PC-9 (cell line): ENCODE measurements around the gene CFAP44. TPM values are rescaled to one million over a fixed set of nuclear protein-coding genes. Genes with fewer than 3 reads are reported as not detected.

Experiments
- BruUV-seq: library from RNA; stranded (reverse); fragments of 400-500 nt; replicated peaks from 2 replicates; lab custom pipeline; 2021; lab: Mats Ljungman, UMichigan
- CTCF ChIA-PET: fragments of 300-600 bp; sonication (Branson Sonifier 250); formaldehyde crosslinking; loops from one replicate; lab custom pipeline; 2022; ENCODE audit warnings: antibody characterized with exemption; lab: Charles Lee
- POLR2A ChIA-PET: fragments of 300-600 bp; sonication (Branson Sonifier 250); formaldehyde crosslinking; loops from one replicate; lab custom pipeline; 2022; ENCODE audit warnings: antibody characterized with exemption; ENCODE audit not compliant: unreplicated experiment; lab: Charles Lee
- DNase-seq, 2 experiments: peaks; one replicate each; pipeline versions ENCODE4 v3.0.0 to v3.0.0-alpha.2; 2015 to 2022; ENCODE audit warnings: mixed read lengths in 1 of 2
- H2AFZ ChIP-seq: fragments of 200-600 bp; sonication (generic); 2 replicates; pipeline ENCODE4 v1.8.1; 2017; ENCODE audit warnings: antibody characterized with exemption
- H3F3A ChIP-seq: fragments of 200-600 bp; sonication (generic); 2 replicates; pipeline ENCODE4 v1.8.1; 2017; ENCODE audit warnings: antibody characterized with exemption, mild to moderate bottlenecking, low read depth; ENCODE audit not compliant: insufficient read depth
- H3K27ac ChIP-seq: fragments of 200-600 bp; sonication (generic); 2 replicates; pipeline ENCODE4 v1.6.1; 2016; ENCODE audit warnings: mixed run types
- H3K27me3 ChIP-seq: fragments of 200-600 bp; sonication (generic); 2 replicates; pipeline ENCODE4 v1.6.1; 2016; ENCODE audit warnings: low read depth, mixed run types; ENCODE audit not compliant: insufficient read depth
- H3K36me3 ChIP-seq: fragments of 200-600 bp; sonication (generic); 2 replicates; pipeline ENCODE4 v1.6.1; 2016; ENCODE audit warnings: low read depth, mixed run types
- H3K4me1 ChIP-seq: fragments of 200-600 bp; sonication (generic); replicated peaks from 2 replicates; pipeline ENCODE4 v1.6.1; 2016; ENCODE audit warnings: mixed run types; ENCODE audit not compliant: insufficient read depth
- H3K4me2 ChIP-seq: fragments of 200-600 bp; sonication (generic); 2 replicates; pipeline ENCODE4 v1.6.1; 2017; ENCODE audit warnings: mixed run types
- H3K4me3 ChIP-seq: fragments of 200-600 bp; sonication (generic); 2 replicates; pipeline ENCODE4 v1.6.1; 2016; ENCODE audit warnings: mixed run types
- H3K79me2 ChIP-seq: fragments of 200-600 bp; sonication (generic); 2 replicates; pipeline ENCODE4 v1.6.1; 2017; ENCODE audit warnings: low read depth, mixed run types
- H3K9me2 ChIP-seq: fragments of 200-600 bp; sonication (generic); 2 replicates; pipeline ENCODE4 v1.8.1; 2017; ENCODE audit warnings: mild to moderate bottlenecking; ENCODE audit not compliant: insufficient read depth
- H3K9me3 ChIP-seq: fragments of 200-600 bp; sonication (generic); 2 replicates; pipeline ENCODE4 v1.8.1; 2016; ENCODE audit warnings: low read depth; ENCODE audit not compliant: insufficient read depth
- H4K20me1 ChIP-seq: fragments of 200-600 bp; sonication (generic); 2 replicates; pipeline ENCODE4 v1.8.1; 2017; ENCODE audit not compliant: insufficient read depth
- CTCF ChIP-seq: fragments of 200-600 bp; sonication (generic); conservative IDR thresholded peaks from 2 replicates; pipeline ENCODE4 v1.6.1; 2017; ENCODE audit warnings: mixed run types, antibody characterized with exemption, mild to moderate bottlenecking, moderate library complexity
- EZH2 ChIP-seq: fragments of 200-600 bp; sonication (generic); IDR thresholded peaks from 2 replicates; pipeline ENCODE4 v1.8.0; 2017; ENCODE audit warnings: antibody characterized with exemption, low read depth
- intact Hi-C: fragments of 100-400 bp; cut with micrococcal nuclease; formaldehyde crosslinking; loops from one replicate; pipeline ENCODE4 v1.10.0; 2022; ENCODE audit not compliant: unreplicated experiment
- total RNA-seq: library from RNA; stranded (reverse); gene quantifications from 2 replicates; pipeline ENCODE4 v1.2.3, GENCODE V29; 2021

Gene CFAP44
- total RNA-seq, 1 experiment from 2014 or later: 9.1 TPM

- H3K36me3 ChIP-seq: 0 out of 2 replicates have a peak, but pooled peaks cover 4% of the 10 kb centered on the region
- TF ChIP-seq CTCF (no peak), EZH2 (no peak)
- H3K27ac ChIP-seq: no peak overlapping the region
- no peaks in the 10 kb centered on the region for H3F3A ChIP-seq
- no peak overlapping the region for H2AFZ ChIP-seq
- DNase-seq: no peak
- intact Hi-C loops: no loop called here
- H3K27me3 ChIP-seq: no peaks in the 10 kb centered on the region
- CTCF ChIA-PET: no interaction called here
- H4K20me1 ChIP-seq: no peaks in the 10 kb centered on the region
- no TSS peak for BruUV-seq
- H3K4me1 ChIP-seq: no peaks in the 10 kb centered on the region
- H3K79me2 ChIP-seq: no peaks in the 10 kb centered on the region
- no peak overlapping the region for H3K4me2 ChIP-seq
- no peak overlapping the region for H3K4me3 ChIP-seq
- H3K9me3 ChIP-seq: no peaks in the 10 kb centered on the region
- POLR2A ChIA-PET: no interaction called here
- no peaks in the 10 kb centered on the region for H3K9me2 ChIP-seq
These were observed 3.1 kb downstream of the CFAP44 start for GRCh38 chr3:113438224-113438623.

- TF ChIP-seq EZH2 (no peak), CTCF (no peak)
- no peaks in the 10 kb centered on the region for H3K4me1 ChIP-seq
- no peaks in the 10 kb centered on the region for H3K9me3 ChIP-seq
- no peak overlapping the region for H3K4me2 ChIP-seq
- H3K79me2 ChIP-seq: no peaks in the 10 kb centered on the region
- no peaks in the 10 kb centered on the region for H3K9me2 ChIP-seq
- intact Hi-C loops: no loop called here
- DNase-seq: no peak
- H3K36me3 ChIP-seq: 0 out of 2 replicates have a peak, but pooled peaks cover 4% of the 10 kb centered on the region
- CTCF ChIA-PET: no interaction called here
- H4K20me1 ChIP-seq: no peaks in the 10 kb centered on the region
- H2AFZ ChIP-seq: no peak overlapping the region
- H3K4me3 ChIP-seq: no peak overlapping the region
- H3K27me3 ChIP-seq: no peaks in the 10 kb centered on the region
- no TSS peak for BruUV-seq
- POLR2A ChIA-PET: no interaction called here
- H3K27ac ChIP-seq: no peak overlapping the region
- H3F3A ChIP-seq: no peaks in the 10 kb centered on the region
These were observed 3.9 kb downstream of the CFAP44 start for GRCh38 chr3:113437411-113437810.

GRCh38 chr3:113436809-113437208, 4.5 kb downstream of the CFAP44 start:
- no peak overlapping the region for H3K4me3 ChIP-seq
- BruUV-seq: no TSS peak
- H3K27ac ChIP-seq: 0 out of 2 replicates have a peak overlapping the region, but pooled peaks have one; percentile 34
- no peaks in the 10 kb centered on the region for H3K27me3 ChIP-seq
- CTCF ChIA-PET: no interaction called here
- H3K79me2 ChIP-seq: no peaks in the 10 kb centered on the region
- H3F3A ChIP-seq: no peaks in the 10 kb centered on the region
- H3K4me1 ChIP-seq: no peaks in the 10 kb centered on the region
- intact Hi-C loops: no loop called here
- no peak for TF ChIP-seq EZH2
- TF ChIP-seq CTCF: no peak
- H3K9me3 ChIP-seq: no peaks in the 10 kb centered on the region
- H3K36me3 ChIP-seq: no peaks in the 10 kb centered on the region
- no peak for DNase-seq
- no peak overlapping the region for H2AFZ ChIP-seq
- H4K20me1 ChIP-seq: no peaks in the 10 kb centered on the region
- POLR2A ChIA-PET: interaction anchor here (0.6 kb wide), 1 partner anchor 60 kb away, joined by 3 read pairs; no protein-coding TSS in a partner anchor
- no peaks in the 10 kb centered on the region for H3K9me2 ChIP-seq
- no peak overlapping the region for H3K4me2 ChIP-seq
